AG04450 (cell line): Measurements from ENCODE around the gene MLEC. TPM values are rescaled to one million over a fixed set of nuclear protein-coding genes. Genes with fewer than 3 reads are reported as not detected.

Experiments used
- CTCF ChIA-PET: fragments of 300-600, 350-600 bp; formaldehyde crosslinking; extraction: SDS; loops from one replicate; lab custom pipeline; 2022; ENCODE audit warnings: antibody characterized with exemption, inconsistent platforms; lab: Charles Lee
- POLR2A ChIA-PET: fragments of 350-600 bp; formaldehyde crosslinking; extraction: SDS; loops from one replicate; lab custom pipeline; 2021; ENCODE audit warnings: antibody characterized with exemption, inconsistent platforms; lab: Yijun Ruan, JAX
- DNase-seq: peaks from one replicate; pipeline ENCODE4 v3.0.0-alpha.2; 2011; ENCODE audit warnings: low read depth, low spot score
- H3K27ac ChIP-seq: one replicate; pipeline ENCODE4 v1.5.1; 2012; ENCODE audit warnings: low read depth, low read length, control low read depth
- H3K27me3 ChIP-seq: one replicate; pipeline ENCODE4 v1.6.0; 2012; ENCODE audit warnings: low read length; ENCODE audit not compliant: control insufficient read depth, insufficient read depth
- H3K4me3 ChIP-seq: 2 replicates; pipeline ENCODE4 v1.5.1; 2011; ENCODE audit warnings: mild to moderate bottlenecking, low read depth, low read length, control low read depth
- H3K9me3 ChIP-seq: 2 replicates; pipeline ENCODE4 v1.5.1; 2012; ENCODE audit warnings: low read length; ENCODE audit not compliant: control insufficient read depth, insufficient read depth
- CTCF ChIP-seq: IDR thresholded peaks from 2 replicates; pipeline ENCODE4 v1.5.1; 2011; ENCODE audit warnings: low read depth, low read length, control low read depth, inconsistent platforms
- polyA plus RNA-seq: library from polyadenylated mRNA; depleted of rRNA; stranded (reverse); fragments of >200 nt; gene quantifications from 2 replicates; pipeline ENCODE4 v1.2.3, GENCODE V29; 2011

Gene MLEC
- polyA plus RNA-seq, 1 experiment, result 76.7 TPM

GRCh38 chr12:120692524-120693033 lies 5.6 kb downstream of the MLEC start:
- CTCF ChIA-PET, result interaction anchor here (1.3 kb wide), 1 partner anchor 44 kb away, joined by 6 read pairs; no protein-coding TSS in a partner anchor
- no peak overlapping the region for H3K4me3 ChIP-seq
- no peaks in the 10 kb centered on the region for H3K9me3 ChIP-seq
- POLR2A ChIA-PET, result no interaction called here
- no peak for TF ChIP-seq CTCF
- no peak overlapping the region for H3K27ac ChIP-seq
- DNase-seq, result no peak
- no peaks in the 10 kb centered on the region for H3K27me3 ChIP-seq

- Histone ChIP-seq H3K27me3 (no peaks in the 10 kb centered on the region), H3K4me3 (no peak overlapping the region), H3K9me3 (no peaks in the 10 kb centered on the region), H3K27ac (no peak overlapping the region)
- ChIA-PET CTCF (no interaction called here), POLR2A (no interaction called here)
- no peak for TF ChIP-seq CTCF
- no peak for DNase-seq
Measured at GRCh38 chr12:120693848-120694247, 6.9 kb downstream of the MLEC start.

GRCh38 chr12:120696626-120697025 lies 9.7 kb downstream of the MLEC start:
- POLR2A ChIA-PET, result no interaction called here
- no peak for TF ChIP-seq CTCF

GRCh38 chr12:120697344-120697743 lies 10.4 kb downstream of the MLEC start:
- ChIA-PET CTCF (interaction anchor here (0.6 to 0.8 kb wide), 2 partner anchors 12 to 114 kb away, joined by 3 read pairs; no protein-coding TSS in a partner anchor), POLR2A (no interaction called here)
- DNase-seq, result no peak
- no peak overlapping the region for H3K4me3 ChIP-seq
- TF ChIP-seq CTCF, result no peak
- H3K27me3 ChIP-seq, result no peaks in the 10 kb centered on the region
- H3K9me3 ChIP-seq, result no peaks in the 10 kb centered on the region
- no peak overlapping the region for H3K27ac ChIP-seq

More at GRCh38 chr12:120696626-120697025, 9.7 kb downstream of the MLEC start:
- no peak for DNase-seq
- Histone ChIP-seq H3K27ac (no peak overlapping the region), H3K27me3 (no peaks in the 10 kb centered on the region), H3K4me3 (no peak overlapping the region), H3K9me3 (no peaks in the 10 kb centered on the region)
- CTCF ChIA-PET, result no interaction called here

- TF ChIP-seq CTCF, result no peak
- POLR2A ChIA-PET, result no interaction called here
- CTCF ChIA-PET, result interaction anchor here (0.5 to 1.2 kb wide), 2 partner anchors 16 to 686 kb away, joined by 3 to 5 read pairs; no protein-coding TSS in a partner anchor
- Histone ChIP-seq H3K27me3 (no peaks in the 10 kb centered on the region), H3K9me3 (no peaks in the 10 kb centered on the region), H3K4me3 (no peak overlapping the region), H3K27ac (no peak overlapping the region)
- no peak for DNase-seq
Measured at GRCh38 chr12:120698665-120699064, 11.7 kb downstream of the MLEC start.
